Stimulated activated CD8-positive, alpha-beta memory T cell treated with anti-CD3 and anti-CD28 coated beads, Interleukin-15, amount 100 ng/mL, for 1 hour (primary cell): ENCODE data around the gene TRPV3.

Experiments used
- DNase-seq: peaks from one replicate; pipeline ENCODE4 v3.0.0-alpha.2; 2020; ENCODE audit warnings: low read depth

TRPV3 gene

GRCh38 chr17:3546521-3546920 is 11.1 kb downstream of the TRPV3 start:
- no peak for DNase-seq

GRCh38 chr17:3545151-3545550 is 12.5 kb downstream of the TRPV3 start:
- DNase-seq, result no peak

- no peak for DNase-seq
Measured at GRCh38 chr17:3544365-3544764, 13.2 kb downstream of the TRPV3 start.

- no peak for DNase-seq
Measured at GRCh38 chr17:3543453-3543852, 14.2 kb downstream of the TRPV3 start.

GRCh38 chr17:3542410-3543088 is 15.1 kb downstream of the TRPV3 start:
- DNase-seq, result no peak

GRCh38 chr17:3539881-3540540 is 17.6 kb downstream of the TRPV3 start:
- no peak for DNase-seq

- no peak for DNase-seq
Measured at GRCh38 chr17:3536716-3537115, 20.9 kb downstream of the TRPV3 start.

- DNase-seq, result peak; percentile 20
Measured at GRCh38 chr17:3535253-3535995, 22.2 kb downstream of the TRPV3 start.

- DNase-seq, result no peak
Measured at GRCh38 chr17:3534881-3535252, 22.7 kb downstream of the TRPV3 start.

GRCh38 chr17:3533752-3534151 is 23.9 kb downstream of the TRPV3 start:
- DNase-seq, result no peak

GRCh38 chr17:3532859-3533142 is 24.8 kb downstream of the TRPV3 start:
- DNase-seq, result no peak

- DNase-seq, result no peak
Measured at GRCh38 chr17:3532106-3532858, 25.3 kb downstream of the TRPV3 start.

GRCh38 chr17:3531266-3532101 is 26.1 kb downstream of the TRPV3 start:
- DNase-seq, result no peak

- no peak for DNase-seq
Measured at GRCh38 chr17:3529817-3530741, 27.5 kb downstream of the TRPV3 start.

- DNase-seq, result no peak
Measured at GRCh38 chr17:3528880-3529511, 28.6 kb downstream of the TRPV3 start.

GRCh38 chr17:3528403-3528851 is 29.2 kb downstream of the TRPV3 start:
- DNase-seq, result no peak

- no peak for DNase-seq
Measured at GRCh38 chr17:3527896-3528295, 29.7 kb downstream of the TRPV3 start.

GRCh38 chr17:3527468-3527867 is 30.1 kb downstream of the TRPV3 start:
- DNase-seq, result no peak

- DNase-seq, result no peak
Measured at GRCh38 chr17:3526971-3527370, 30.6 kb downstream of the TRPV3 start.

GRCh38 chr17:3526491-3526890 is 31.1 kb downstream of the TRPV3 start:
- DNase-seq, result no peak
